Stomach (tissue), 4 donors: ENCODE measurements around the gene GSG1L.

ENCODE experiments used
- EP300 ChIP-seq: sonication (generic); formaldehyde crosslinking; IDR thresholded peaks from one replicate; pipeline ENCODE4 v1.6.1; 2017; ENCODE audit warnings: antibody characterized with exemption
- POLR2A ChIP-seq, 4 donors: fragments of 450-650 bp; IDR thresholded peaks; one replicate each; pipeline ENCODE4 v1.6.1; 2016; ENCODE audit warnings: antibody characterized with exemption in 4 of 4, control low read depth in 2 of 4, mild to moderate bottlenecking in 1 of 4, moderate library complexity in 1 of 4
- POLR2AphosphoS5 ChIP-seq, 3 donors: sonication (generic); formaldehyde crosslinking; IDR thresholded peaks; one replicate each; pipeline ENCODE4 v1.6.1; 2016; ENCODE audit warnings: antibody characterized with exemption in 3 of 3
- TF ChIP-seq, protein P1 (sequence below), 7 experiments: fragments of 450-650 bp in 4 of 7; fragments of 200-600 bp in 3 of 7; sonication (generic) in 3 of 7; IDR thresholded peaks; one replicate each; pipeline ENCODE4 v1.5.1; 2016 to 2019; ENCODE audit warnings: antibody characterized with exemption in 7 of 7, control low read depth in 2 of 7, mild to moderate bottlenecking in 1 of 7

DNA sequence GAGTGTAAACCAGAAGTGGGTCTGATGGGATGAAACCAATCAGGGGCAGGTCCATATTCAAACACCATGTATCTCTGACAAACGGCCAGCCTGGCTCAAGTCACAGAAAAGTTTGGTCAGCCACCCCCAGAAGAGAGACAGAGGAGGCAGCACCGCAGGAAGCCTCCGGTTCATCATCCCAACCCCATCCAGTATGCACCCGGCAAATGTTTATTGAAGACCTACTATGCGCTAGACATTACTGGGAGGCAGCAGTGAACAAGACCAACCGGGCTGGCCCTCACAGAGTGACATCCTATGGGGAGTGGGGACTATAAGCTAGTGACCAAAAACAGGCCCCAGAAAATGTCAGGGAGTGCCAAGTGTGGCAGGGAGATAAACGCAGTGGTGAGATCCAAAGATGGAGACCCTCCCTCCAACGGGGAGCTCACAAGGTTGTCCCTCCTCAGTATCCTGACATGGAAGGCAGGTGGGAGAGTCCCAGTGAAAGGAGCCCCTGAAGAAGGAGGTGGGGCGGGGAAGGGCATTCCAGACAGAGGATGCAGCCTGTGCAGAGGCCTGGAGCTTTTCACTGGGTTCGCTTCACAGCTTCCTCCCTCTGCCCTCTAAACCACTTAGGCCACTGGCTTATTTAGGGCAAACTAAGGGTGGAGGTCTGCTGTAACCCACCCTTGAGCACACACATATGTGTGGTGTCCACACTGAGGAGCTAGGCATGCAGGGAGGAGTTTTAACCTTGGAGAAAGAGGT is 2.0 kb downstream of the GSG1L start:
- TF ChIP-seq, protein P1, sequence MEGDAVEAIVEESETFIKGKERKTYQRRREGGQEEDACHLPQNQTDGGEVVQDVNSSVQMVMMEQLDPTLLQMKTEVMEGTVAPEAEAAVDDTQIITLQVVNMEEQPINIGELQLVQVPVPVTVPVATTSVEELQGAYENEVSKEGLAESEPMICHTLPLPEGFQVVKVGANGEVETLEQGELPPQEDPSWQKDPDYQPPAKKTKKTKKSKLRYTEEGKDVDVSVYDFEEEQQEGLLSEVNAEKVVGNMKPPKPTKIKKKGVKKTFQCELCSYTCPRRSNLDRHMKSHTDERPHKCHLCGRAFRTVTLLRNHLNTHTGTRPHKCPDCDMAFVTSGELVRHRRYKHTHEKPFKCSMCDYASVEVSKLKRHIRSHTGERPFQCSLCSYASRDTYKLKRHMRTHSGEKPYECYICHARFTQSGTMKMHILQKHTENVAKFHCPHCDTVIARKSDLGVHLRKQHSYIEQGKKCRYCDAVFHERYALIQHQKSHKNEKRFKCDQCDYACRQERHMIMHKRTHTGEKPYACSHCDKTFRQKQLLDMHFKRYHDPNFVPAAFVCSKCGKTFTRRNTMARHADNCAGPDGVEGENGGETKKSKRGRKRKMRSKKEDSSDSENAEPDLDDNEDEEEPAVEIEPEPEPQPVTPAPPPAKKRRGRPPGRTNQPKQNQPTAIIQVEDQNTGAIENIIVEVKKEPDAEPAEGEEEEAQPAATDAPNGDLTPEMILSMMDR (IDR thresholded peaks at IDR 0.05), result no peak
- TF ChIP-seq EP300, result no peak
- TF ChIP-seq POLR2A (IDR thresholded peaks at IDR 0.05), result no peak
- TF ChIP-seq POLR2AphosphoS5 (IDR thresholded peaks at IDR 0.05), result no peak
